ENCODE results near the gene SLC12A7.

GRCh38 chr5:1026700-1027621, 84.9 kb downstream of the SLC12A7 start:
- TF ChIP-seq CTCF (conservative IDR thresholded peaks at IDR 0.05; ENCODE audit: low read length) (no peak), EZH2phosphoT487 (IDR thresholded peaks at IDR 0.05; ENCODE audit: borderline replicate concordance) (no peak)

Measured in Loucy (cell line).